ENCODE measurements around the gene NTM.
"Not testable (repeated sequence)": the region's sequence is repeated elsewhere in the genome, so short reads cannot be mapped to it uniquely, and the experiment has no call there.

NTM gene

DNA sequence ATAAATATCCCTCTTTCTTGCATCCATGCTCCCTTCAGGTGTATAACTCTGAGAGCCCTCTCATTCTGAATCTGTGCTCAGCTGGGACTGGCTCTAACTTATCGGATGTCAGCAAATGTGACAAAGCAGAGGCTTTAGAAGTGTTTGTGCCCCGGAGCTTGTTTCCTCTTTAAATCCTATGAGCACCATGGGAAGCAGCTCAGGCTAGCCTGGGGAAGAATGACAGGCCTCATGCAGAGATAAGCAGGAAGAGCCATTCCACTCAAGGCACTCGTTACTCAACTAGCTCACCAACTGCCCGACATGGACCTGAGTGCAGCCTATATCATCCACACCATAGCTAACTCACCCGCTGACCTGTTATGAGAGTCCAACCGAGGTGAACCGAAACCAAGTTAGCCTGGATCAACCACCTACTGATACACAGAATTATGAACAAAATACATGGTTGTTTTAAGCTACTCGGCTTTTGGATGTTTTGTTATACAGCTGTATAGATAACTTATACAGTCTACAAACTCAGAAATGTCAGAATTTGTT, 990.7 kb downstream of the NTM start:
- no peak for DNase-seq (ENCODE audit: low read depth in 1 of 2, low spot score in 1 of 2)

DNA sequence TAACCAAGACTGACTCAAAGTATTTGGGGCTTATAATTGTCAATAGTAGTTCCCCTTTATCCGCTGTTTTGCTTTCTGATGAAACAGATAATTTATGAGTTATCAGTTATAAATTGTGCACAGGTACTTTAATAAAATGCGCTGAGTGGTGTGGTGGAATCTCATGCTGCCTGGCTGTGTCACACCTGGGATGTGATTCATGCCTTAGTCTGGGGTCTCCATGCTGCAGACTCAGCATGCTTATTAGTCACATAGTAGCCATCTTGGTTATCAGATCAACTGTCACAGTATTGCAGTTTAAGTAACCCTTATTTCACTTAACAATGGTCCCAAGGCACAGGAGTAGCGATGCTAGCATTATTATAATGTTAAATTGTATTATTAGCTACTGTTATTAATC, 995.2 kb downstream of the NTM start:
- no peak for DNase-seq (ENCODE audit: low read depth in 1 of 2, low spot score in 1 of 2)

DNA sequence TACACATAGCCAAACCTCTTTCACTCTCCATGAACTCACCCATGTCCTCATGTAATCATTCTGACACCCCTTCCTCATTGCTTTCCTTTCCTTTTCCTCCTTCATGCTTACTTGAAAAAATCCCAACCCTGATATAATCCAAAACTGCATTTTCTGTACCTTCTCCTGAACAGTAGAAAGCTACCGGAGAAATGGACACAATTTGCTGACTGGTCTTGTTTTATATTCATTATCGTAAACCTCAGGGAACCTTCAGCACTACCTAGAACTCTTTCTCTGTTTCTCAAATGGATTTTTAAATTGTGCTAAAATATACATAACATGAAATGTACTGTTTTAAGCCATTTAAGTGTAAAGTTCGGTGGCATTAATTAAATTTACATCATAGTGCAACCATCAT, 996.9 kb downstream of the NTM start:
- DNase-seq (ENCODE audit: low read depth in 1 of 2, low spot score in 1 of 2), result no peak

DNA sequence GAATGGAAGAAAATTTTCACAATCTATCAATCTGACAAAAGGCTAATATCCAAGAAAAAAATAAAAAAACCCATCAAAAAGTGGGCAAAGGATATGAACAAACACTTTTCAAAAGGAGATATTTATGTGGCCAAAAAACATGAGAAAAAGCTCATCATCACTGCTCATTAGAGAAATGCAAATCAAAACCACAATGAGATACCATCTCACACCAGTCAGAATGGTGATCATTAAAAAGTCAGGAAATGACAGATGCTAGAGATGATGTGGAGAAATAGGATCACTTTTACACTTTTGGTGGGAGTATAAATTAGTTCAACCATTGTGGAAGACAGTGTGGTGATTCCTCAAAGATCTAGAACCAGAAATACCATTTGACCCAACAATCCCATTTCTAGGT, 999.7 kb downstream of the NTM start:
- not testable (repeated sequence) for DNase-seq (ENCODE audit: low read depth in 1 of 2, low spot score in 1 of 2)

DNA sequence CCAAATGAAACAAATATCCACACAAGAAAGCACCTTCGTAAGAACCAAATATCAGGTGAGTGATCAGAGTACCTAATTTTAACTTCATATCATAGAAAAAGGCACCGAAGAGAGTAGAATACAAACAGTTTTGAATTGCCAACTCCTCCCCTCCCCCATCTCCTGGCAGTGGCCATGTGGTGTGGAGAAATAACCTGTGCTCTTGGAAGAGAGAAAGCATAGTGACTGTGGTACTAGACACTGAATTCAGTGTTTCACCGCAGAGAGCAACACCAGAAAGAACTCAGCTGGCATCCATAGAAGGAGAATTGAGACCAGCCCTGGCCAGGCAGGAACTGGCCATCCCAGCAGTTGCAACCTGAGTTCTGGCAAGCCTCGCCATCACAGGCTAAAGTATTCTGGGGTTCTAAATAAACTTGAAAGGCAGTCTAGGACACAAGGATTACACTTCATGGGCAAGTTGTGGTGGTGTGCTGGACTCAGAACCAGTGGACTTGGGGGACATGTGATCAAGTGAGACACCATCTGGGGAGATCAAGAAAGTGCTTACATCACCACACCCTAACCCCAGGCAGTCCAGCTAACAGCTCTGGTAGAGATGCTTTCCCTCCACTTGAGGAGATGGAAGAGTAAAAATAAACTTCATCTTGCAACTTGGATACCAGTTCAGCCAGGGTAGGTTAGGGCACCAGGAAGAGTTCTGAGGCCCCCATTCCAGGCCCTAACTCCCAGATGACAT, 1003.2 kb downstream of the NTM start:
- no peak for DNase-seq (ENCODE audit: low read depth in 1 of 2, low spot score in 1 of 2)

DNA sequence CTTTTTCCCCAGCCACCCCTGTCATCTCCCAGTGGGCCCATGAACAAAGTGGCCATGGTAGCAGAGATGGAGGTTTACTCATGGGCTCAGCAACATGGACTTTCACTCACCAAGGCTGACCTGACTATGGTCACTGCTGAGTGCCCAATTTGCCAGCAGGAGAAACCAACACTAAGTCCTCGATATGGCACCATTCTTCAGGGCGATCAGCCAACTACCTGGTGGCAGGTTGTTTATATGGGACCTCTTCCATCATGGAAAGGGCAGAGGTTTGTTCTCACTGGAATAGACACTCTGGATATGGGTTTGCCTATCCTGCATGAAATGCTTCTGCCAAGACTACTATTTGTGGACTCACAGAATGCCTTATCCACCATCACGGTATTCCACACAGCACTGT, 1009.1 kb downstream of the NTM start:
- DNase-seq (ENCODE audit: low read depth in 1 of 2, low spot score in 1 of 2), result no peak
